Left lobe of liver (tissue), 2 donors: Measurements from ENCODE around the gene C1QA. TPM values are rescaled to one million over a fixed set of nuclear protein-coding genes. Genes with fewer than 3 reads are reported as not detected.

Experiments used
- ATAC-seq: fragments of 200-7000 bp; cut with Tn5 transposase; one replicate; pipeline ENCODE4 v1.9.1; 2020; ENCODE audit warnings: mild to moderate bottlenecking, moderate library complexity
- DNase-seq: peaks from one replicate; pipeline ENCODE4 v3.0.0-alpha.2; 2020; ENCODE audit warnings: low spot score
- total RNA-seq: library from RNA; stranded (reverse); gene quantifications from one replicate; pipeline ENCODE4 v1.2.1, GENCODE V29; 2021
- donor health status: DM: no; HTN: no; CAD: no; lungs with moderate emphysema.
- donor health status: DM: no; HTN: yes; CAD: no.

Gene C1QA, protein sequence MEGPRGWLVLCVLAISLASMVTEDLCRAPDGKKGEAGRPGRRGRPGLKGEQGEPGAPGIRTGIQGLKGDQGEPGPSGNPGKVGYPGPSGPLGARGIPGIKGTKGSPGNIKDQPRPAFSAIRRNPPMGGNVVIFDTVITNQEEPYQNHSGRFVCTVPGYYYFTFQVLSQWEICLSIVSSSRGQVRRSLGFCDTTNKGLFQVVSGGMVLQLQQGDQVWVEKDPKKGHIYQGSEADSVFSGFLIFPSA
- 65.3 TPM for total RNA-seq

DNA sequence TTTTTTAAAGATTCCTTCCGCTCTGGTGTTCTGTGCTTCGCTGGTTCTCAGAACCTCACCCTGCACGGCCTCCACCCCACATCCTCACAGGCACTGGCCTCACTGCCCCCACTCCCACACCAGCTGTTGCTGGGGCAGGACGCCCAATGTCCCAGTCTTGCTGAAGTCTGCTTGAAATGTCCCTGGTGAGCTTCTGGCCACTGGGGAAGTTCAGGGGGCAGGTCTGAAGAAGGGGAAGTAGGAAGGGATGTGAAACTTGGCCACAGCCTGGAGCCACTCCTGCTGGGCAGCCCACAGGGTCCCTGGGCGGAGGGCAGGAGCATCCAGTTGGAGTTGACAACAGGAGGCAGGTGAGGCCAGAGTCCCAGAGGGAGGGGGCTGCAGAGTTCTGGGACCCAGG, at the start of gene C1QA:
TSS of gene C1QA (plus strand) at position 276 of the 400 bp plus-strand sequence. CDS start 989 bp downstream, outside the sequence.
- ATAC-seq: peak; percentile 65
- DNase-seq: no peak

DNA sequence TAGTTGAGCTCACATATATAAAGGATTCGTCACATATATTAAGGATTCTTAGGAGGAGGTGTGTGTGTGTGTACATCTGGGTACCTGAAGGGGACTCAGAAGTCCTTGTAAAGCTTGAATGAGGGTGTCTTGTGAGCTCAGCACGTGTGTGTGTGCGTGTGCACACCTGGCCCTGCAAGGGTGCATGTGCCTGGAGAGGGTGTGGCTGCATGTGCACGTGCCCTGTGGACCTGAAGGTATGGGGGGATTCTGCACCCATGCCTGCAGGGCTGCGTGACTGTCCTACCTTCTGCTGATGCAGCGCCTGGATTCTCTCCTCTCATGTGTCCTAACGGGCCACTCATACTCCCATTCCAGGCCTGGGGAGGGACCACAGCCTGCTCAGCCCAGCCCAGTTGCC, 49.2 kb upstream of the C1QA start:
- ATAC-seq: no peak
- DNase-seq: no peak

DNA sequence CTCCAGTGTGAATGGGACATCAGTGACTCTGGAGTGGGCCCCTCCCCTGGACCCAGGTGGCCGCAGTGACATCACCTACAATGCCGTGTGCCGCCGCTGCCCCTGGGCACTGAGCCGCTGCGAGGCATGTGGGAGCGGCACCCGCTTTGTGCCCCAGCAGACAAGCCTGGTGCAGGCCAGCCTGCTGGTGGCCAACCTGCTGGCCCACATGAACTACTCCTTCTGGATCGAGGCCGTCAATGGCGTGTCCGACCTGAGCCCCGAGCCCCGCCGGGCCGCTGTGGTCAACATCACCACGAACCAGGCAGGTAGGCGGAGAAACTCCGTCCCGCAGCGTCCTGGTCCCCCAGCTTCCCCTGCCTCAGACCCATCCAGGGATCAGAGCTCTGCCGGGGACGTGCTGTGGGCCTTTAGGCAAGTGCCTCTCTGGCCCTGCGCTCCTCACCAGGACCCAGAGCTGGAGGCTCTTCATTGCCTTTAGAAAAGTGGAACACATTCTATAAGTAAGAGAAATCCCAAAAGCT, 47.5 kb upstream of the C1QA start:
- DNase-seq (no peak), ATAC-seq (no peak)

DNA sequence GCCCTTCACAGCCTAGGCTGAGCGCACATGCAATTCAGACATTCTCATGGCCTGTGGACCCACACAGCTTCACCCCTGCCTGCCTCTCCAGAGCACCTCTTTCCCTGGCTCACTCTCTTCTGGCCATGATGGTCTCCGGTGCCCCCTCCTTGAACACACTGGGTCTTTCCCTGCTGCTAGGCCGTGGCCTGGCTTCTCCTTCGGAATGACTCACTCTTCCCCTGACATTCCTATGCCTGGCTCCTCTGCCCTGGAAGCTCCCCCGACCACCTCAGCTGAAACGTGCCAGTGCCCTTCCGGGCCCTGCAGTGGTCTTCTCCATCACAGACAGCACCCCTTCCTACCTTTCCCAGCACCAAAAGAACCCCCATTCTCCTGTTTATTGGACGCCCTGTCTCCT, 44.9 kb upstream of the C1QA start:
- no peak for DNase-seq
- no peak for ATAC-seq

DNA sequence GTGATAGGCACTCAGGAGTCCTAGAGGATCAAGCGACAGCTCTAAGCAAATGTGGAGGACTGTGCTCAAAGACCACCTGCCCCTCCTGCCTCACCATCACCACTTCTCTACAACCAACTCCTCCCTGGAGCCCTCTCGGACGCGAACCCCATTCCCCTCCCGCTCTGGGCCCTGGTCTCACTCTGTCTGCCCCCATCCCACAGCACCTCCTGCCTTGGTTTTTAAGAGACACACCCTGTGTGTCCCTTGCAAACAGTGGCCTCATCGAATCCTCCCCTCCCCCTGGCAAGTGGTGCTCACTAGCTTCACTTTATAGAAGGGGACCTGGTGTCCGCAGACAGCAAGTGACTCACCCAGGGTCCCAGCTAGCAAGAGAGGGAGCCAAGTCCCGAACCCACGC, 44.4 kb upstream of the C1QA start:
- no peak for ATAC-seq
- no peak for DNase-seq

- DNase-seq (no peak), ATAC-seq (no peak)
Measured at GRCh38 chr1:22592919-22593790, 43.3 kb upstream of the C1QA start.

- ATAC-seq: no peak
- DNase-seq: no peak
Measured at GRCh38 chr1:22594396-22594795, 42.0 kb upstream of the C1QA start.

GRCh38 chr1:22595108-22595507, 41.3 kb upstream of the C1QA start:
- ATAC-seq: no peak
- DNase-seq: no peak

GRCh38 chr1:22597301-22597965, 39.0 kb upstream of the C1QA start:
- ATAC-seq (no peak), DNase-seq (no peak)

- DNase-seq (no peak), ATAC-seq (no peak)
Measured at GRCh38 chr1:22597996-22598395, 38.4 kb upstream of the C1QA start.

DNA sequence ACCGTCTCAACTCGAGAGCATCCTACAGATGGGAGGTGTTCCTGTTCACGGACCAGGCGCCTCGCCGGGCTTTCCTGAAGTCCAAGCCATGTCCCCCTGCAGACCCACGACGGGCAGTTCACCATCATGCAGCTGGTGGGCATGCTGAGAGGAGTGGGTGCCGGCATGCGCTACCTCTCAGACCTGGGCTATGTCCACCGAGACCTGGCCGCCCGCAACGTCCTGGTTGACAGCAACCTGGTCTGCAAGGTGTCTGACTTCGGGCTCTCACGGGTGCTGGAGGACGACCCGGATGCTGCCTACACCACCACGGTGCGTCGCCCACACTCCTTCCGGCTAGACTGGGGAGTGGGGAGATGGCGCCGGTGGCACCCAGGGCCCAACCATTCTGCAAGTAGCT, 37.7 kb upstream of the C1QA start:
- DNase-seq (no peak), ATAC-seq (no peak)

GRCh38 chr1:22600071-22600816, 36.2 kb upstream of the C1QA start:
- ATAC-seq (peak; percentile 26), DNase-seq (no peak)

GRCh38 chr1:22600817-22601605, 35.4 kb upstream of the C1QA start:
- DNase-seq: no peak
- ATAC-seq: no peak

DNA sequence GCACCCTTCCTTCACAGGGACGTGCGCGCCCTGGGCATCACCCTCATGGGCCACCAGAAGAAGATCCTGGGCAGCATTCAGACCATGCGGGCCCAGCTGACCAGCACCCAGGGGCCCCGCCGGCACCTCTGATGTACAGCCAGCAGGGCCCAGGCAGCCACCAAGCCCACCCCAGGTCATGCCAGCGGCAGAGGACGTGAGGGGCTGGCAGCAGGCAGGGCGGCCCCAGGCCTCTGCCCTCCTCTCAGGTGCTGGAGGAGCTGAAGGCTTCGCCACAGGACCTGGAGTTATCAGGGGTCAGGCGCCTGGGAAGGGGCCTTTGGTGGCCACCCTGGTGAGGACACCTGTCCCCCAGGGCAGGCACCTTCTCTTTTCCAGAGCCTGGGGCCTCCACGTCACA, 34.8 kb upstream of the C1QA start:
- DNase-seq: no peak
- ATAC-seq: no peak

GRCh38 chr1:22602060-22602740, 34.2 kb upstream of the C1QA start:
- no peak for ATAC-seq

GRCh38 chr1:22606161-22606560, 30.3 kb upstream of the C1QA start:
- ATAC-seq (no peak), DNase-seq (no peak)

More at GRCh38 chr1:22602060-22602740, 34.2 kb upstream of the C1QA start:
- DNase-seq: no peak

GRCh38 chr1:22607154-22607553, 29.3 kb upstream of the C1QA start:
- no peak for ATAC-seq
- DNase-seq: no peak

DNA sequence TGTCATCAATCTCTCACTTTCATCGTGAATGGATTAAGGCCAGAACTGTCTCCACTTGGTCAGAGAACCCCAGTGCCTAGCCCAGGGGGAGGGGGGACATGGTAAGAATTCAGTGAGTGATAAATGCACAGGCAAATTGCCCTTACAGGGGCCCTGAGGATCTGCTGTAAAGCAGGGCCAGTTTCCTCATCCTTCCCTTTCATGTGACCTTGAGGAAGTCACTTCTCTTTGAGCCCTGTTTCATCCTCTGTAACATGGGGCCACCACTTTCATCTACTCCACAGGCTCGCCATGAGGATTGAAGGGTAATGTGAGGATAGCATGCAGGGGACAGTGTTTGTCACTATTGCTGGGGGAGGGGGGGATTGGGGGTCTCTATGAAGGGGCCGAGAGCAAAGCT, 28.1 kb upstream of the C1QA start:
- ATAC-seq: no peak
- no peak for DNase-seq

DNA sequence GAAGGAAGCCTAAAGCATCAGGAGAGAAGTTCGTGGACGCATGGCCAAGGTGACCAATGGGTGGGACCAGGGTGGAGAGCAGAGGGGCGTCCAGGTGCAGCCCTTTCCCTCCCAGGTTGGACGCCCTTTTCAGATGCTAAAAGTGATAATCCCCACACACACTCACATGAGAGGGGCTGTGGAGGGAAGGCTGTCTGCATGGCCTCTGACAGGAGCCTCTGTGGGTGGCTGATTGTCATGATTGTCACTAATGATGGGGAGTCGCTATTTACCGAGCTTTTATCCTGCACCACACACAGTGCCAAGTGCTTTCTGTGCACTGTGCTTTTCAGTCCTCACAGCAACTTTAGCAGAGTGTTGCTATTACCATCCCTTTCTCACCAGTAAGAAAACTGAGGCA, 27.1 kb upstream of the C1QA start:
- ATAC-seq (no peak), DNase-seq (no peak)
